Inflammatory macrophage treated with lipopolysaccharide for 4 hours (primary cell): ENCODE measurements around the gene CIITA.
A peak's percentile ranks its signal among the peaks of the same experiment; 100 is the strongest.
"Not testable (repeated sequence)": the region's sequence is repeated elsewhere in the genome, so short reads cannot be mapped to it uniquely, and the experiment has no call there.

Source experiments
- DNase-seq: peaks from one replicate; pipeline ENCODE4 v3.0.0-alpha.2; 2020

CIITA gene

GRCh38 chr16:10920726-10921427 is 43.9 kb downstream of the CIITA start:
- no peak for DNase-seq

- DNase-seq: peak; percentile 52
These were observed 44.7 kb downstream of the CIITA start for GRCh38 chr16:10921536-10922327.

GRCh38 chr16:10922328-10923145 is 45.5 kb downstream of the CIITA start:
- DNase-seq: peak; percentile 91

GRCh38 chr16:10923146-10923649 is 46.2 kb downstream of the CIITA start:
- no peak for DNase-seq

- no peak for DNase-seq
These were observed 46.7 kb downstream of the CIITA start for GRCh38 chr16:10923650-10924214.

- not testable (repeated sequence) for DNase-seq
These were observed 48.3 kb downstream of the CIITA start for GRCh38 chr16:10925285-10925684.

- no peak for DNase-seq
These were observed 49.1 kb downstream of the CIITA start for GRCh38 chr16:10926094-10926493.

GRCh38 chr16:10926867-10927266 is 49.9 kb downstream of the CIITA start:
- DNase-seq: no peak

- DNase-seq: no peak
These were observed 50.6 kb downstream of the CIITA start for GRCh38 chr16:10927497-10928112.

- DNase-seq: not testable (repeated sequence)
These were observed 52.1 kb downstream of the CIITA start for GRCh38 chr16:10929097-10929496.

- DNase-seq: no peak
These were observed 53.1 kb downstream of the CIITA start for GRCh38 chr16:10929853-10930754.

- no peak for DNase-seq
These were observed 53.7 kb downstream of the CIITA start for GRCh38 chr16:10930755-10931093.

- DNase-seq: no peak
These were observed 54.1 kb downstream of the CIITA start for GRCh38 chr16:10931134-10931533.

- no peak for DNase-seq
These were observed 55.1 kb downstream of the CIITA start for GRCh38 chr16:10931977-10932632.

GRCh38 chr16:10932959-10933710 is 56.1 kb downstream of the CIITA start:
- no peak for DNase-seq

GRCh38 chr16:10933865-10934264 is 56.9 kb downstream of the CIITA start:
- DNase-seq: no peak

GRCh38 chr16:10934325-10935107 is 57.5 kb downstream of the CIITA start:
- DNase-seq: no peak

GRCh38 chr16:10935226-10935915 is 58.4 kb downstream of the CIITA start:
- no peak for DNase-seq
